Body of pancreas (tissue), 4 donors: ENCODE data around the gene SLC16A12.
"Not testable (repeated sequence)": the region's sequence is repeated elsewhere in the genome, so short reads cannot be mapped to it uniquely, and the experiment has no call there.

Experiments used
- CTCF ChIP-seq, 7 experiments: fragments of 450-650 bp in 4 of 7; fragments of 200-600 bp in 3 of 7; sonication (generic) in 3 of 7; IDR thresholded peaks; one replicate each; pipeline ENCODE4 v1.5.1; 2016 to 2019; ENCODE audit warnings: antibody characterized with exemption in 7 of 7
- POLR2A ChIP-seq, 3 donors: fragments of 450-650 bp; IDR thresholded peaks; one replicate each; pipeline ENCODE4 v1.6.1; 2016; ENCODE audit warnings: antibody characterized with exemption in 3 of 3, mild to moderate bottlenecking in 2 of 3

- TF ChIP-seq POLR2A, CTCF (IDR thresholded peaks at IDR 0.05): not testable (repeated sequence)
Observed at GRCh38 chr10:89411135-89411534, 124.3 kb downstream of the SLC16A12 start.
